DLD1 (cell line): Measurements from ENCODE around the gene RETNLB.

ENCODE experiments used
- in situ Hi-C: cut with HindIII; loops from 2 replicates; pipeline ENCODE4 v1.10.0; 2017; ENCODE audit warnings: low sequenced_read_pairs

Gene RETNLB, protein sequence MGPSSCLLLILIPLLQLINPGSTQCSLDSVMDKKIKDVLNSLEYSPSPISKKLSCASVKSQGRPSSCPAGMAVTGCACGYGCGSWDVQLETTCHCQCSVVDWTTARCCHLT

DNA sequence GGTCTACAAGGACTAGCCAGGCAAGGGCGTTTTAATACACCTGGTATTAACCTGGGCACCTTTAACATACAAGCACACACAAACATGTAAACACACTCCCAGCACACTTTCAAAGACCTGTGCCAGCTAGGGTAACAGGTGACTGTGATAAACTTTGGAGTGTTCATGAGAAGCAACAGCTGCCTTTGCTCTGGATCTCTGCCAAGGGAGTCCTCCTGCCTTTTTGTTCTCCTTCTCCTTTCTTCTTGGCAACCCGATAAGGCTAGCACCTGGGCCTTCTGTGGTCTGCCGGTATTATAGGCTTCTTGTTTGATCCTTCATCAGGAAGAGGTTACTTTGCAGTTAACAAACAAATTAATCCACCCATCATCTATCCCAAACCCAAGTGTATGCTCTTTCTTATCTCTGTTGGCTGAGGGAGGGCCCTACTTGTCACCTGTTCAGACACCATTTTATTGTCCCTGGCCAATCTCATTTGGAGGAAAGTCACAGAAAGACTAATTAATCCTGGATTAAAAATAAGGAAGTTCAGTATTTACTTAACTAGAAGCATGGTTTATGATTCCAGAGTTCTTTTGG lies at the start of gene RETNLB:
RETNLB (minus strand) TSS at position 7 of the 579 bp plus-strand sequence. CDS start 225 bp downstream, outside the sequence.
- in situ Hi-C loops, result no loop called here

DNA sequence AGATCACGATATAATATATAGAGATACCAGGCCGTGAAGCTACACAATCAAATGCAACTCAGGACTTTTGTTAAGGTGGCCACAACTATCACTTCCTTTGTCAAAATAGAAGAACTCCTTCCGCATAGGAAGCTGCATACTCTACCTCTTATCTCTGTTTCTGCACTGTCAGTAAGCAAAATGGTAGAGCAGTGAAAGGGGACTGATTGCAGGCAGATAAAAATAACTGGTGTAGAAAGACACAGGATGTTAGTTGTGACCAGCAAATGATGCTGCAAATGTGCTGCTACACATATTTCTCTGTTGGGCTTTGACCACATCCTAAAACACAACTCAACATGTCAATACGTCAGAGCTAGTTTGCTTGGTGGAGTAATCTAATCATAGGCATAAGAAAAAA lies 49.1 kb upstream of the RETNLB start:
- in situ Hi-C loops, result no loop called here

DNA sequence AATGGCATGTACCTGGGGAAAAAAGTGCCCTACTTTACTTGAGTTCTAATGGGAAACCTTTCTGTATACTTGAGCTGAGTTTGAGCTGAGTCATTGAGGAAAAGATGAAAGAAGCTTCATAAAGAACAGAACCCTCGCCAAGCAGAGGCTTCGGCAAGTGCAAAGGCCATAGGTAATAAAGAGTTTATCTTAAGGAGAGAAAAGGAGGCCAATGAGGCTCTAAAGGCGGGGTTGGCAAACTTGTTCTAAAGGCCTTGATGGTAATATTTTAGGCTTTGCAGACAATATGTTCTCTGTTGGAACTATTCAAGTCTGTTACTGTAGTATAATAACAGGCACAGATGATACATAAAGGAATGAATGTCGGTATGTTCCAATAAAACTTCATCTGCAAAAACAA lies 47.8 kb upstream of the RETNLB start:
- in situ Hi-C loops, result no loop called here

DNA sequence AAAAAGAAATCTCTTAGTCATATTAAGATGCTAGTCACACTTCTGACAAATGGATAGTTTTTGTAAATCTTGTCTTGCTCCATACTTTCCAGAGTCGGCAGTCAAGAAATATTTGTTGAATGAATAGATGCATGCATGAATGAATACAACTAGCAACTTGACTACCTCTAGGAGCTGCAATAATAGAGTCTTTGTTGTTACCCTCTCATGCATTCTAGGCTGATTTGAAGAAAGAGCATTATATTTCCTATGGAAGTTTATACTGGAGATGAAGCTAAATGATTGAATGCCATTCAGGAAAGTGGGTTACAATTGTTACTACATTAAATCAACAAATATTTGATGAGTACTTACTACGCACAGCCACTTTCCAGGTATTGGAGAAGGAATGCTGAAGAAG lies 47.2 kb upstream of the RETNLB start:
- in situ Hi-C loops, result no loop called here

DNA sequence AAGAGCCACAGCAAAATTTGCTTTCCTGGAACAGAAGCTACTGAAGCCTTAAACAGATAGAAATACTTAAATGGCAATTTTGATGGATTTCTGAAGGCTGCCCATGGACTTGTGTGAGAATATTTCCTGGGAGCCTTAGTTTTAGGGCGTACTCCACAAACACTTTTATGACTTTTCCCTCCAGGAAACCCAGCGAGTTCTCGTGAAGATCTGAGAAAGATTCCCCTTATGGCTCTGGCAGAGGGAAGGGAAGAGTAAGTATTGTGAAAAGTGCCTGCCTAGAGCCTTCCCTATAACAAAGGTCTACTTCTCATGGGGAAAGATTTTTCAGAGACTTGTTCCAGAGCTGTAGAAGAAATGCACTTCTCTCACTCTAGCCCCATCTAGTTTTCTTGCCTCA lies 34.3 kb upstream of the RETNLB start:
- in situ Hi-C loops, result no loop called here

DNA sequence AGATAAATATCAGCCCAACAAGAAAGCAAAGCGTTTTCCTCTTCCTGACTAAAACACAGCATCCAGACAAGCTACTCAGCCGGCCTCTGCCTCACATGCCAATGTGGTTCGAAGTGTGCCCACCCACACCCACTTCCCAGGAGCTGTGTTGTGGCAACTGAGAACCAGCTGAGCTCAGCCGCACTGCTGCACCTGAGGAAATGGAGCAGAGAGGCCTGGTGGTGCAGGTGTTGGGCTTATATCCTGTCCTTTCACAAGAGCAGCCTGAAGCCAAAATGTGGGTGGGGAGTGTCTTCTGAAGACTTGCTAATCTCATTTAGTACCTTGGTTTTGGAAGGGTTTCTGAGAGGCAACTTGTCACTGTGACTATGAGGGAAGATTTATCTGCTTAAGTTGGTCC lies 23.0 kb upstream of the RETNLB start:
- in situ Hi-C loops, result no loop called here

DNA sequence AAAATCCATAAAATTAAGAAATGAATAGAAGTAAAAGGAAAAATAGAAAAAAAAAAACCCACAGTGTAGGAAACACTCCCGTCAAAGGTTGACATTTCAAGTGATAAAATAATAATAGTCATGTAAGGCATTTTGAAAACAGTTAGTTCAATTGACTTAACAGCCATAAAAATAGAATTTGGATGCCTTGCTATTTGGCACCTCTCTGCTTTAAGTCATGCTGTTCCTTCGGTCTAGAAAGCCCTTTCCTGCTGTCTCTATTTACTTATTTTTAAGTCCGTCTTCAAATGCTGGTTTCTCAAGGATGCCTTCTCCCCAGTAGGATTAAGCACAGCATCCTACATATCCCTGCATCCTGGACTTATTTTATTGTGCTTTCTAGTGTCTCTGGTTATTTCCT lies 22.3 kb upstream of the RETNLB start:
- in situ Hi-C loops, result no loop called here

DNA sequence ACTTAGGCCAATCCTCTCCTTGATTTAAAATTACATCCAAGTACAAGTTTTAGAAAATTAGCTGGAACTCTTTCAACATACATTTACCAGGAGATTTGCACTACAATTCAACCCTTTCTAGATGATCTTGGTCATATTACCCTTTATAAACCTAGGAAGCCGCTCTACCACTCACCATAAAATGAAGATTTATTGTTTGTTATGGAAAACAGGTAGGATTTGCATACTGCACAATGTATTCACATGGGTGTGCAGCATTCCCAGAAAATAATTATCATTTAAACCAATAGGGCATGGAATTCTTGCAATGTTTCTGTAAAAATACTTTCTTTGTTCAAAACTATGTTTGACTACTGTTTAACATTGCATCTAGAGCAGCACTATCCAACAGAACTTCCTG lies 18.4 kb upstream of the RETNLB start:
- in situ Hi-C loops, result no loop called here

DNA sequence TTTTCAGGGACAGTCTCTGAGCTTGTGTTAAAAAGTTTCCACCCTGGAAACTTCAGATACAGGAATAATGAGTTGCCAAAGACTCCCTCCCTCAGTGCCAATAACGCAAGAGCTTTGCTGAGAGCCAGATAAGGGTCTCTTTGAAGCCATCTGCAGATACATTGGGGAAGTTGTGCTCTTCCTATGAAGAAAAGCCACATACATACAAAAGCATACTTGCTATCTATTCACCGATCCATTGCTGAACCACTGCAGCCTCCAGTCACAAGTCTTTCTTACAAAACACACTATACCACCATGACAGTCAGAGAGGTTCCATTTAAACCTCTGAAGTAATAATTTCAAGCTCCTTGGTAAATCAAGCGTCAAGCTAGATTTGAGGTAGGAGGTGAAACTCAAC lies 10.0 kb upstream of the RETNLB start:
- in situ Hi-C loops, result no loop called here

DNA sequence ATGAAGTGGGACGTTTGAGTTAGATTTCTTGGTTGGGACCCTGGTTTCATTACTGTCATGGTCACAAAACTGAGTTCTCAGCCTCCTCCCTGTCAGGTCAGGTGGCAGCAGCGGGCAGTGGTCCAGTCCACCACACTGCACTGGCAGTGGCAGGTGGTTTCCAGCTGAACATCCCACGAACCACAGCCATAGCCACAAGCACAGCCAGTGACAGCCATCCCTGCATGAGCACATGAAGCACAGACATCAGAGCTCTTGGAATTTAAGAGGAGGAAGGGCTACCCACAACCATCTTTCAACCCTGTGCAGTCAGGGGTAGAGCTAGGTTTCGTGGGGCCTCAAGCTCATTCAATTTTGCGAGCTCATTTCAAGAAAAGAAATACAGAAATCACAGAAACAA lies 1.5 kb downstream of the RETNLB start:
- in situ Hi-C loops, result no loop called here

DNA sequence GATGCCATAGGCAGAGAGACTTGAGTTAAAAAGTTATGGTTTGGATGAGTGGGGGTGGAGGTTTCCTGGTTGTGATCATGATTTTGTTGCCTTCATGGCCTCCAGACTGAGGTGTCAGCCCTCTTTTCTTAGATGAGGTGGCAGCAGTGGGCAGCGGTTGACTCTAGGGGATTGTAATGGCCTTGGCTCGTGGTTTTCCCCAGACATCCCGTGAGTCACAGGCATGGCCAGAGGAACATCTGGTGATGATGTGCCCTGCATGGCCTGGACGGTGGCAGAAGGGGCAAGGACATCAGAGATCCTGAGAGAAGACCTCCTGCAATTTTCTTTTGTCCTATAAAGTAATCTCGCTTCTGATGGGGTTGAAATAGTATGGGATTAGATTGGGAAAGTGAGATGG lies 12.4 kb downstream of the RETNLB start:
- in situ Hi-C loops, result no loop called here

DNA sequence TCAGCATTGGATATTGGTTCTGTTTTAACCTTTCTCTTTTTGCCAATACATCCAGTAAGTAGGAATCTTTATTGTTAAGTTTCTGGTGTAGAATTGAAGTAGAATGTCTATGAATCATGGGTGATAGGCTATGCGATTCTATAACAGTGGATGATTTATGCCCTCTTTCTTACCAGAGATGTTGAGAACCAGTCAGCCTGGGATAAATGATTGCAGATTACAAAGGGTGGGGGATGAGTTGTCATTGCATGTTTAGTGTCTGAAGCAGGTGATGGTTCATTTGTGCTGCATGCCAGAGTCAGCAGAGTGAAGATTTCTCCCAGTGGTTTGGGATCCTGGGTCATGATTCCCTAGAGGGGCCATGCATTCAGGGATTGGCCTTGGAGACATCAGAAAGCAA lies 14.3 kb downstream of the RETNLB start:
- in situ Hi-C loops, result no loop called here

DNA sequence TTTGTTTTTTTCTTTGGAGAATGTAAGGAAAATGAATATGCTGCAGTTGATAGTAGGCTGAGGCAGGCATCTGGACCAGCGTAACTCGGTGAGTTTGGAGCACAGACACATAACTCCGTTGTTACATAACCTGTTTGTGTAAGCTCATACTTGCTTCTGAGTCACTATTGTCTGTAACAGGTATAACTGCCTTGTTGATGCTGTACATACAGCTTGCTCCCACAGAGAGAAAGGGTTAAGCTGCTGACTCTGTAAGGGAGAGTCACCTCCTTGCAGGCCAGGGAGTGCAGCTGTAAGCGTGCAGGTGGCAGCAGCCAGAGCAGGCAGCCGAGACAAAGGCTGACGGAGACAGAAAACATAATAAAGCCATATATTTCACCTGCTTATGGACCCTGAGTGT lies 20.4 kb downstream of the RETNLB start:
- in situ Hi-C loops, result no loop called here

DNA sequence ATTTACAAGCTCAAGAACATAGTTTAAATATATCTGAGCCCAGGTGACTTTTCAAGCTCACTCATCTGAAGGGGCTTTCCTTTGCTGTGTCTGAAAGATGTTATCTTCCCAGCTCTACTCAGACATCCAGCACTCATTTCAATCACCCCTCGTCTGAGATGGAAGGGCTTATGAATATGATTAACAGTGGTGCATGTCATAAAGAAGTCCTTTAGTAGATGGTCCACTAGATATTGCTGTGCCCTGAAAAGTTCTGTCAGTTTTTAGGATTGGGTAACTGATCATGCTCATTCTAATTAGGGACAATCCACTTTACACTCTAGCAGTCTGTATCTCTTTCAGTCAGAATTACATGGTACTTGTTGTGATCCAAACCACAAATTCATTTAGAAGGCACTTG lies 28.3 kb downstream of the RETNLB start:
- in situ Hi-C loops, result no loop called here

DNA sequence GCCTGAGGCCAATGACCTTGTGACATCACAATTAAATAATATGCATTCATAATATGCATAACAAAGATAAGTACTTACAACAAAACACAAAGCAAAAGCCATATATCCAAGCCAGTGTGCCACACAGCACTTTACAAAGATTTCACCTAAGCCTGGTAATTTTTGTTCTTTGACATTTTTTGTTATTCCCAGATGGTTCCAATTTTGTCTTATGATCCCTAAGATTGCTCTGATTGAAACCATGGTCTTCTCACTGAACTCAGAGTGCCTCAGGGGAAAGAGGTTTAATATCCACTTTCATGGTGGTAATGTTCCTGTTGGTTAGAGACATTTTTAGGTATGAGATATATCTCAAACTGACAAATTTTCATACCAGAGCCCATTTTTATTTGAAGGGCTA lies 29.1 kb downstream of the RETNLB start:
- in situ Hi-C loops, result no loop called here

DNA sequence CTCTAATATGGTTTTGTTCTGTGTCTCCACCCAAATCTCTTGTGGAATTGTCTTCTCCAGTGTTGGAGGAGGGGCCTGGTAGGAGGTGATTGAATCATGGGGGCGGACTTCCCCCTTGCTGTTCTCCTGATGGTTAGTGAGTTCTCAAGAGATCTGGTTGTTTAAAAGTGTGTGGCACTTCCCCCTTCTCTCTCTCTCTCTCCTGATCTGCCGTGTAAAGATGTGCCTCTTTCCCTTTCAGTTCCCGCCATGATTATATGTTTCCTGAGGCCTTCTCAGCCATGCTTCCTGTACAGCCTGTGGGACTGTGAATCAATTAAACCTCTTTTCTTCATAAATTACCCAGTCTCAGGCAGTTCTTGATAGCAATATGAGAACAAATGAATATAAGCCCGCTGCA lies 33.1 kb downstream of the RETNLB start:
- in situ Hi-C loops, result no loop called here

DNA sequence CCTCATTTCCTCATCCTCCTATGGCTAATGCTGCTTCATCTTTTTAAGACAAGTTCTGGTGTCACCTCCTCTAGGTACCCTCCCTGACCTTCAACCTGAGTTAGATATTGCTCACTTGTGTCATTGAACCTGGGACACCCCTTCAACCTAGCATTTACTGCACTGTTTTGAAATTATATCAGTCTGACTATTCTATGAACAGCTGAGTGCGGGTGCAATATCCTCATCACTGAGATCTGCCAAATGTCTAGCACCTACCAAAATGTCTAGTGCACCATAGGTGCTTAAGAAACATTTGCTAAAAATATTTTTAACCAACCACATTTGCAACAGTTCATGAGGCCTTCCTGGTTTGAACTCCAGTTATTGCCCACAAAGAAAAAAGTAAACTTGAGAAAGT lies 34.5 kb downstream of the RETNLB start:
- in situ Hi-C loops, result no loop called here

DNA sequence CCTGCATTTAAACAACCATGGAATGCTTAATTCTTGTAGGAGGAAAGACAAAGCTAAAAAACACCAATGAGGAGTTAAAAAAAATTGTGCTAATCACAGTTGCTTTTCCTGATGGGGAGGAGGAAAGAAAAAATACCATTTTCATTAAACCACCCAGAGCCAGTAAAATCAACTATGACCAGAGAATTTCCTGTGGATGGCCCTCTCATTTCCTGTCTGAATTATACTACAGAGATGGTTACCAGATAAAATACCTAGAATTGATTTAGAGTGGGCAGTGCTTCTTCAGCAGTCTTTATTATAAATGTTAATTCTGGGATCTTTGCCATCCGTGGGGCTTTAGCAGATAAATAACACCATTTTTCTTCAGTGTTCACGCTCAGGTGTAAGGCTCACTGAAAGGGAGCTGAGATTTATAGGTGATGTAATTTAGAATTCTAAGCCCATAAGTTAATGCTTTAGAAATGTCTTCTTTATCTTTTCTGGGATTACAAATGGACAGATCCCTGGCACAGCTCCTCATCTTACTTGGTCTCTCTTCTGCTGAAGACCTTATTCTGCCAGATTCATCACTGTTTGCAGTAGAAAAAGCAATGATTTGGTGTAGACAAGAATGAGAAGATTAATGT lies 37.9 kb downstream of the RETNLB start:
- in situ Hi-C loops, result no loop called here

DNA sequence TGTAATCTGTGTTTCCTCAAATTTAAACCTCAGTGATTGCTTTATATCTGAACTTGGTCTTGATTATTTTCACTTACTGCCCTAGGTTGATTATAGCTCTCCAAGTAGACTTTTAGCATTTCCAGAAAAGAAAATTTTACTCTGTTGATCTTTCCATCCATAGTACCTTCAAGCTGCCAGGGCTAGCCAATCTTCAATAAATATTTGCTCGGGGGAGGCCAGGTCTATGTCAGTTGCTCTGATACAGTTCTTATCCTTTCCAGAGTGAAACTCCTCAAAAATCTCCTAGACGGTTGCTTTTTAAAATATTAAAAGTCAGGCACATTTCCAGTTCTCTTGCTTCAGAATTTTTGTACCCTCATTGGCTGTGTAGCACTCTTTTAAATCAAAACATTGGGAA lies 38.8 kb downstream of the RETNLB start:
- in situ Hi-C loops, result no loop called here

DNA sequence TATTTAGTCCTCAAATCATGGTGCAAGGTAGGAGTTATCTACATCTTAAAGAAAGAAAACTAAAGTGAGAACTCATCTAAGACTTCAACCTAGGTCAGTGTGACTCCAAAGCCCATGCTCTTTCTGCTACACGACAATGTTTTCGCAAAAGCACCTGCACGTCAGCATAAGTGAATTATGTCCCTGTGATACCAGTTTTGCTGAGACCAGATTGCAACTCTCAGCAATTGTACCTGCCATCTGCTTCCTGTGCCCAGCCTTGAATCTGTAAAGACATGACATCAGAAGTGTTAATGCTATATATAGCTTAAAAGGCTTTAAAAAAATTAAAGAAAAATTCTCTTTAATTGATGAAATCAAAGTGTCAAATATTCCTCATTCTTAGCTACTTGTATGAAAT lies 43.4 kb downstream of the RETNLB start:
- in situ Hi-C loops, result no loop called here

DNA sequence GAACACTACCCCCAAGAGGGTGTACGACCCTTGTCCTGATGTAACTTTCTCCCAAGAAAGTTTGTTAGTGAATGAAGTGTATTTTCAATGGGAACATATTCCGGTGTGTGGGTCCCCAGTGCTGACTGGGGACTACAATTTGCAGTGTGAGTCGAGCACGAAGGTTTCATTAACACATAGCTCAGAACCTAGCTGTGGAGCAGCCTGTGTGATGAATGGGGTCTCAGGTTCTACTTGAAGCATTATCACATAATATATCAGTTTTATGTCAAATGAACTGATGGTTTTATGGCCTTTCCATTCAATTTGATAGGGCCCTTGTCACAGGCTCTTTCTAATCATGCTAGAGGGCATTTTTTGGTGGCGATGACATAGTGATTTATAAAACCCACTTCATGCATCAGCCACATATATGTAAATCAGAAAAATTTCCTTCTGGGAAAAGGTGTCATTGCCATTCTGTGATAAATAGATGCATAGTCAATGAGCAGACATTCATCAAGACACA lies 44.1 kb downstream of the RETNLB start:
- in situ Hi-C loops, result no loop called here
